Measurements from ENCODE around the gene TBC1D22A.

GRCh38 chr22:46965555-46966494 is 203.4 kb downstream of the TBC1D22A start:
- TF ChIP-seq EZH2 (IDR thresholded peaks at IDR 0.05; ENCODE audit: low read length) (no peak), CTCF (optimal IDR thresholded peaks at IDR 0.05 in 1 of 3, IDR thresholded peaks at IDR 0.05 in 1 of 3, conservative IDR thresholded peaks at IDR 0.05 in 1 of 3; ENCODE audit: extremely low read depth in 1 of 3, insufficient read depth in 2 of 3, low read length in 3 of 3) (no peak)

All from keratinocyte (primary cell).